Vagina (tissue), 2 donors: ENCODE data around the gene ROGDI.

Source experiments
- POLR2A ChIP-seq, 2 donors: fragments of 450-650 bp; IDR thresholded peaks; one replicate each; pipeline ENCODE4 v1.6.1; 2017; ENCODE audit warnings: antibody characterized with exemption in 2 of 2, mild to moderate bottlenecking in 2 of 2, moderate library complexity in 2 of 2
- TF ChIP-seq, protein P1 (sequence below), 3 experiments: fragments of 450-650 bp in 2 of 3; fragments of 200-600 bp in 1 of 3; sonication (generic) in 1 of 3; IDR thresholded peaks; one replicate each; pipeline ENCODE4 v1.5.1; 2017 to 2019; ENCODE audit warnings: antibody characterized with exemption in 3 of 3, mild to moderate bottlenecking in 2 of 3, moderate library complexity in 2 of 3

DNA sequence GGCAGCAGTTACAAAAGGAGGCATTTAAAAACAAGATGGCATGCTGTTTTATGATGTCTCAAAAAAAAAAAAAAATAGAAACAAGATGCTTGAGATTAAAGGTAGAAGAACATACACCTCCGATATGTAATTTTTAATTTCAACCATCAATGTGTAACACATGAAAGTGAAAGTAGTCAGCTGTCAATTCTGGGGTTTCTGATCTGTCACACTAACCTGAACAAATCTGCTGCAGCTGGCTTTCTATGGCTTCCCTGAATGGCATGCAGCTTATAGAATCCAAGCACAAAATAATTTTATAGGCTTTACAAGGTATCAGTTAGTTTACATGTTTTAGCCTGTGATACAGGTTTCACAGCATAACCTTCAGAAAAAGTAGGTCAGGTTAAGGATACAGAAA, 31.2 kb upstream of the ROGDI start:
- TF ChIP-seq POLR2A (IDR thresholded peaks at IDR 0.05): no peak
- TF ChIP-seq, protein P1, sequence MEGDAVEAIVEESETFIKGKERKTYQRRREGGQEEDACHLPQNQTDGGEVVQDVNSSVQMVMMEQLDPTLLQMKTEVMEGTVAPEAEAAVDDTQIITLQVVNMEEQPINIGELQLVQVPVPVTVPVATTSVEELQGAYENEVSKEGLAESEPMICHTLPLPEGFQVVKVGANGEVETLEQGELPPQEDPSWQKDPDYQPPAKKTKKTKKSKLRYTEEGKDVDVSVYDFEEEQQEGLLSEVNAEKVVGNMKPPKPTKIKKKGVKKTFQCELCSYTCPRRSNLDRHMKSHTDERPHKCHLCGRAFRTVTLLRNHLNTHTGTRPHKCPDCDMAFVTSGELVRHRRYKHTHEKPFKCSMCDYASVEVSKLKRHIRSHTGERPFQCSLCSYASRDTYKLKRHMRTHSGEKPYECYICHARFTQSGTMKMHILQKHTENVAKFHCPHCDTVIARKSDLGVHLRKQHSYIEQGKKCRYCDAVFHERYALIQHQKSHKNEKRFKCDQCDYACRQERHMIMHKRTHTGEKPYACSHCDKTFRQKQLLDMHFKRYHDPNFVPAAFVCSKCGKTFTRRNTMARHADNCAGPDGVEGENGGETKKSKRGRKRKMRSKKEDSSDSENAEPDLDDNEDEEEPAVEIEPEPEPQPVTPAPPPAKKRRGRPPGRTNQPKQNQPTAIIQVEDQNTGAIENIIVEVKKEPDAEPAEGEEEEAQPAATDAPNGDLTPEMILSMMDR (IDR thresholded peaks at IDR 0.05): no peak
